Activated T-cell treated with anti-CD3 and anti-CD28 coated beads, Interleukin-2, amount 50 U/mL, for 24 hours (primary cell): Measurements from ENCODE around the gene KIAA0319L.
"Not testable (repeated sequence)": the region's sequence is repeated elsewhere in the genome, so short reads cannot be mapped to it uniquely, and the experiment has no call there.

Source experiments
- DNase-seq: peaks from one replicate; pipeline ENCODE4 v3.0.0-alpha.2; 2020
- H3K27ac Mint-ChIP-seq: 2 replicates; pipeline ENCODE4 v1.8.0; 2020; ENCODE audit warnings: mild to moderate bottlenecking, mixed read lengths
- H3K27me3 Mint-ChIP-seq: 2 replicates; pipeline ENCODE4 v1.8.0; 2020; ENCODE audit warnings: mixed read lengths
- H3K36me3 Mint-ChIP-seq: 2 replicates; pipeline ENCODE4 v1.8.0; 2020; ENCODE audit warnings: low read depth, mixed read lengths
- H3K4me1 Mint-ChIP-seq: 2 replicates; pipeline ENCODE4 v1.8.0; 2020; ENCODE audit warnings: low read depth, mixed read lengths
- H3K4me3 Mint-ChIP-seq: 2 replicates; pipeline ENCODE4 v1.8.0; 2020; ENCODE audit warnings: mild to moderate bottlenecking, moderate library complexity, mixed read lengths
- H3K9me3 Mint-ChIP-seq: 2 replicates; pipeline ENCODE4 v1.8.0; 2020; ENCODE audit warnings: mixed read lengths

KIAA0319L gene

GRCh38 chr1:35477870-35478269 is 79.3 kb downstream of the KIAA0319L start:
- Mint-ChIP-seq H3K4me1 (no peaks in the 10 kb centered on the region), H3K27ac (no peak overlapping the region), H3K36me3 (peaks cover 51% of the 10 kb centered on the region)

DNA sequence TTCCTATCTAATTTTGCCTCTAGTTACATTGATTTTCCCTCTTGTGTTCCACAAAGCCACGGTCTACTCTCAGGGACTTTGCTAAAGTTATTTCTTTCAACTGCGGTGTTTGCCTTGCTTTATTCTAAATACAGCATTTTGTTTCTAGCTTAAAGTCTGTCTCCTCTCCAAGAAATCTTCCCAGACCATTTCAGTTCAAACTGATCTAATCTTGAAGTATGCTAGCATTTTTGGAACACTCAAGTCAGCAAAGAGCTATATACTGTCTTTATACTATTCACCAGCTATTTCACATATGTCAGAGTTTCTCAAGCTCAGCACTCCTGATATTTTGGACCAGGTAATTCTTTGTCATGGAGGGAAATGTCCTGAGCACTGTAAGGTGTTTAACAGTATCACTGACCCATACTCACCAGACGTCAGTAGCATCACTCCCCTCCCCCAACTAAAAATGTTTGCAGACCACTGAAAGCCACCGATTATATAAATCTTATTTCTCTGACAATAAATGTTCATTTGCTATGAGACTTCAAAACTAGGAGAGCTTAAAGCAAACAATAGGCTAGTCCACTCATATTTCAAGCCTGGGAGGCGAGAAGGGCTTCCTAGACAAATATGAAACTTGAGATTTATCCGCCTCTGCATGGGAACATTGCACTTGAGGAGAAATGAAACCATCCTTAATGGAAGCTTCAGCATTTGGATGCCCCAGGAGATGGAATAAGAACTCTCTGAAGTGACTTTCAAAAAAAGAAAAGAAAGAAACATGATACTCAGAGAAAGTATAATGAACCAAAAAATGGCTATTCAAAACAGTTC is 81.1 kb downstream of the KIAA0319L start:
- Mint-ChIP-seq H3K4me3 (no peak overlapping the region), H3K9me3 (no peaks in the 10 kb centered on the region), H3K27ac (no peak overlapping the region), H3K27me3 (no peaks in the 10 kb centered on the region), H3K4me1 (no peaks in the 10 kb centered on the region), H3K36me3 (peaks cover 61% of the 10 kb centered on the region)
- DNase-seq, result no peak

More at GRCh38 chr1:35477870-35478269, 79.3 kb downstream of the KIAA0319L start:
- Mint-ChIP-seq H3K9me3 (no peaks in the 10 kb centered on the region), H3K27me3 (no peaks in the 10 kb centered on the region), H3K4me3 (no peak overlapping the region)
- no peak for DNase-seq

DNA sequence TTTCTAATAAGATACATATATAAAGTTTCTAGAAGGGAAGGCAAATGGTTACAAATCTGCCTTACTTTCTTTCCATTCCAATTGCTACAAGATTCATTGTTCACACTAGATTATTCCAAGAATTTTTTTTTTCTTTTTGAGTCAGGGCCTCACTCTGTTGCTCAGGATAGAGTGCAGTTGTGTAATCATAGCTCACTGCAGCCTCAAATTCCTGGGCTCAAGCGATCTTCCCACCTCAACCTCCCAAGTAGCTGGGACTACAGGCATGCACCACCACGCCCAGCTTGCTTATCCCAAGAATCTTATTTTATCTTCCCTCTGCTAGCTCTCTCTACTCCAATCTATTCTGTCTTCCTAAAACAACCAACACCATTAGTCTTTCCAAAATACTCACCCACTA is 81.8 kb downstream of the KIAA0319L start:
- no peak for DNase-seq
- H3K27me3 Mint-ChIP-seq, result no peaks in the 10 kb centered on the region
- H3K27ac Mint-ChIP-seq, result no peak overlapping the region
- H3K4me1 Mint-ChIP-seq, result no peaks in the 10 kb centered on the region
- peaks cover 66% of the 10 kb centered on the region for H3K36me3 Mint-ChIP-seq
- H3K9me3 Mint-ChIP-seq, result no peaks in the 10 kb centered on the region
- no peak overlapping the region for H3K4me3 Mint-ChIP-seq

- DNase-seq, H3K27ac Mint-ChIP-seq, H3K4me1 Mint-ChIP-seq, H3K27me3 Mint-ChIP-seq, H3K4me3 Mint-ChIP-seq, H3K9me3 Mint-ChIP-seq: not testable (repeated sequence)
- peaks cover 77% of the 10 kb centered on the region for H3K36me3 Mint-ChIP-seq
Measured at GRCh38 chr1:35473216-35473615, 84.0 kb downstream of the KIAA0319L start.

- Mint-ChIP-seq H3K9me3 (peaks cover under 1% of the 10 kb centered on the region), H3K4me3 (no peak overlapping the region), H3K27ac (no peak overlapping the region), H3K36me3 (peaks cover 74% of the 10 kb centered on the region), H3K27me3 (no peaks in the 10 kb centered on the region), H3K4me1 (peaks cover 7% of the 10 kb centered on the region)
- DNase-seq, result no peak
Measured at GRCh38 chr1:35470977-35471613, 86.1 kb downstream of the KIAA0319L start.

GRCh38 chr1:35466120-35466519 is 91.1 kb downstream of the KIAA0319L start:
- no peak overlapping the region for H3K4me3 Mint-ChIP-seq
- H3K27ac Mint-ChIP-seq, result no peak overlapping the region
- no peaks in the 10 kb centered on the region for H3K27me3 Mint-ChIP-seq
- no peak for DNase-seq
- H3K36me3 Mint-ChIP-seq, result peaks cover 86% of the 10 kb centered on the region
- peaks cover 19% of the 10 kb centered on the region for H3K4me1 Mint-ChIP-seq
- H3K9me3 Mint-ChIP-seq, result peaks cover 9% of the 10 kb centered on the region

DNA sequence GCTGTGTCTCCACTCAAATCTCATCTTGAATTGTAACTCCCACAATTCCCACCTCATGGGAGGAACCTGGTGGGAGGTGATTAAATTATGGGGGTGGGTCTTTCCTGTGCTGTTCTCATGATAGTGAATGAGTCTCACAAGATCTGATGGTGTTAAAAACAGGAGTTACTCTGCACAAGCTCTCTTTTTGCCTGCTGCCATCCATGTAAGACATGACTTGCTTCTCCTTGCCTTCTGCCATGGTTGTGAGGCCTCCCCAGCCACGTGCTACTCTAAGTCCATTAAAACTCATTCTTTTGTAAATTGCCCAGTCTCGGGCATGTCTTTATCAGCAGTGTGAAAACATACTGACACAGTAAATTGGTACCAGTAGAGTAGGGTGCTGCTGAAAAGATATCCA is 93.5 kb downstream of the KIAA0319L start:
- not testable (repeated sequence) for DNase-seq, H3K4me3 Mint-ChIP-seq, H3K27ac Mint-ChIP-seq, H3K9me3 Mint-ChIP-seq, H3K27me3 Mint-ChIP-seq
- H3K36me3 Mint-ChIP-seq, result peaks cover 82% of the 10 kb centered on the region
- H3K4me1 Mint-ChIP-seq, result peaks cover 20% of the 10 kb centered on the region

DNA sequence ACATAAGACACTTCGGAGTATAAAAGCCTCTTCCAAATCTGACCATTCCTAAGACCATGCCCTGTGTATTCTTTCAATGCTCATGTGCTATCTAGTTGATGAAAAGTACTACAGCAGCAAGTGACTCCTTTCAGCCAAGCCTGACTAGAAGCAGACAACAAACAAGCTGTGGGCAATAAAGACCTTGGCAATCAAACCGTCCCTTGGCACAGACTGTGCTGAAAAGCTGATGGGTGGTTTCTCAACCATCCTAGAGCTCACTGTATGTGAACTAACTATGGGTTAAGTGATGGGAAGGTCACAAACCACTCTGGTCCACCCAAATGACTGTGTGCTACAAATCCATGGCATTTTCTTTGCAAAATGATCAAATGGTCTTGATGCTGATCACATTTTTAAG is 94.0 kb downstream of the KIAA0319L start:
- no peak for DNase-seq
- Mint-ChIP-seq H3K4me3 (no peak overlapping the region), H3K9me3 (peaks cover 9% of the 10 kb centered on the region), H3K27ac (no peak overlapping the region), H3K4me1 (peaks cover 17% of the 10 kb centered on the region), H3K36me3 (peaks cover 81% of the 10 kb centered on the region), H3K27me3 (no peaks in the 10 kb centered on the region)

DNA sequence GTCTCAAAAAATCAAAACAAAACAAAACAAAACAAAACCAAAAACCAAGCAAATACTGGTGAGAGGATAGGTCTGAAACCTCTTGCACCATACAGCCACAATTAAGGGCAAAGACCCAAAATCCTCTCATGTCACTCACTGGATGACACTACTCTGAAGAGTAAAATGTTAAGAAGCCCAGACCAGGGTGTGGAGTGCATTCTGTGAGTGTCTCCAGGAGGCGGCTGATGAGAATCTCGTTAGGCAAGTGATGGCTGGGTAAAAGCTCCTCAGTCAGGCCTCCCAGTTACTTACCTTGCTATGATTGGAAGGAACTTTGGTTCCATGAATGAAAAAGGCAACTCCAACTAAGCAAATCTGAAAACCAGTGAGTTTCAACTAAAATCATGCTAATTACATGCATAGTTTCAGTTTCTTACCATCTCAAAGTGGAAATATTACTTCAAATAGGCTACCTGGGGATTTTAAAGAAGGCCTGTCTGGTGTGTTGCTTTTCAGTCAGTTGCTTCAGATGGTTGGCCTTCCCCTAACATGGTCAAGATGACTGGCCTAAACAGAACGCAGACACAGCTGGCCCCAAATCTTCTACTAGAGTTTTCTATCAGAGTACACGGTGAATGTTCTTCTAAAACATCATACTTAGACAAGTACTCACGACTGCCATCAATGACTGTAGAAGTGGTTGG is 95.1 kb downstream of the KIAA0319L start:
- H3K4me1 Mint-ChIP-seq, result peaks cover 16% of the 10 kb centered on the region
- H3K9me3 Mint-ChIP-seq, result peaks cover 9% of the 10 kb centered on the region
- H3K27ac Mint-ChIP-seq, result peak overlapping the region; percentile 80
- no peak for DNase-seq
- no peaks in the 10 kb centered on the region for H3K27me3 Mint-ChIP-seq
- no peak overlapping the region for H3K4me3 Mint-ChIP-seq
- peaks cover 75% of the 10 kb centered on the region for H3K36me3 Mint-ChIP-seq

- Mint-ChIP-seq H3K9me3 (peaks cover 6% of the 10 kb centered on the region), H3K27ac (no peak overlapping the region), H3K4me3 (no peak overlapping the region), H3K36me3 (peaks cover 73% of the 10 kb centered on the region), H3K4me1 (peaks cover 16% of the 10 kb centered on the region), H3K27me3 (no peaks in the 10 kb centered on the region)
- no peak for DNase-seq
Measured at GRCh38 chr1:35460796-35461195, 96.4 kb downstream of the KIAA0319L start.

DNA sequence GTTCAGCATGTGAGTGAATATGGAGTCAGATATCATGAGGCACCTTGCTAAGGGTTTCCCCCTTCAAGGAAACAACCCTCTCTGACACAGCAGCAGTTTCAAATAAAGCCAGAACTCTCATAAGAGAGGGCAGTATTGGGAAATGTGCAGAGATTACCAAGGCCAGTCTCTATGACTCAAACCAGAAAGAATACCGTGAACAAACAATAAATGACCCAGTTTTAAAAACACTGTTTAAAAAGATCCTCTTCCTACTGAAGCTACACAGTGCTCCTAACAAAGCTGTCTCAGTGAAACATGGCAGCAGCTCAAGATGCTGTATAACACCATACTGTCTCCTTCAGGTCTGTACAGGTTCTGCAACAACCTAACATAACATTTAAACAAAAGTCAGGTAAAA is 102.6 kb downstream of the KIAA0319L start:
- Mint-ChIP-seq H3K9me3 (no peaks in the 10 kb centered on the region), H3K36me3 (peaks cover 42% of the 10 kb centered on the region), H3K27ac (peak overlapping the region; percentile 72), H3K27me3 (no peaks in the 10 kb centered on the region), H3K4me3 (no peak overlapping the region), H3K4me1 (peaks cover 46% of the 10 kb centered on the region)
- DNase-seq, result no peak

GRCh38 chr1:35454176-35454575 is 103.0 kb downstream of the KIAA0319L start:
- Mint-ChIP-seq H3K36me3 (peaks cover 41% of the 10 kb centered on the region), H3K27ac (peak overlapping the region; percentile 72), H3K27me3 (no peaks in the 10 kb centered on the region), H3K4me1 (peaks cover 46% of the 10 kb centered on the region), H3K4me3 (no peak overlapping the region), H3K9me3 (no peaks in the 10 kb centered on the region)
- no peak for DNase-seq

DNA sequence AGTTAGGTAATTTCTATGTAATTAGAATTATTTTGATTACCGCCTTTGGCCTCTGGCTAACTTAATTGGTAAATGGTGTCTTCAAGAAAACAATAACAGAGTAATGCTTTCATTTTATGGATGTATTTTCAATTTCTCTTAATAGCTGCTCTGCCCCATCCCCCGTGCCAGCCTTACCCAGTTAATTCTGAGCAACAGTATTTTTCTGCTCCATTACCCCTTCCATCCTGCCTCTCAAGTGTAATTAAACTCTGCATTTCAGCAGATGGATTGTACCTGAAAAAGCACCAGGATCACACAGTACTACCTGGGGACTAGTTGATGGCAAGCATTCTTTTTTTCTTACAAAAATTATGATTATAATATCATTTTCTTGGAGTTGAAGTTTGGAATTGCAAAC is 104.2 kb downstream of the KIAA0319L start:
- Mint-ChIP-seq H3K36me3 (peaks cover 33% of the 10 kb centered on the region), H3K27me3 (no peaks in the 10 kb centered on the region), H3K4me3 (no peak overlapping the region), H3K9me3 (no peaks in the 10 kb centered on the region), H3K4me1 (peaks cover 44% of the 10 kb centered on the region), H3K27ac (no peak overlapping the region)
- no peak for DNase-seq

GRCh38 chr1:35452106-35452774 is 105.0 kb downstream of the KIAA0319L start:
- H3K4me1 Mint-ChIP-seq, result peaks cover 44% of the 10 kb centered on the region
- H3K4me3 Mint-ChIP-seq, result no peak overlapping the region
- H3K9me3 Mint-ChIP-seq, result no peaks in the 10 kb centered on the region
- peaks cover 33% of the 10 kb centered on the region for H3K36me3 Mint-ChIP-seq
- H3K27me3 Mint-ChIP-seq, result no peaks in the 10 kb centered on the region
- H3K27ac Mint-ChIP-seq, result peak overlapping the region; percentile 71
- DNase-seq, result no peak
